Tibial artery (tissue), 4 donors: ENCODE measurements around the gene SLCO1B3.
A peak's percentile ranks its signal among the peaks of the same experiment; 100 is the strongest.

Experiments used
- DNase-seq, 2 donors: peaks; one replicate each; pipeline ENCODE4 v3.0.0-alpha.2; 2019
- H3K27ac ChIP-seq, 2 donors: fragments of 200-600 bp; sonication (generic) in 1 of 2; 1 replicate in 1 of 2; 2 replicates in 1 of 2; pipeline ENCODE4 v1.5.1; 2018 to 2019; ENCODE audit warnings: mild to moderate bottlenecking in 1 of 2
- H3K27me3 ChIP-seq, 2 donors: fragments of 200-600 bp; sonication (generic) in 1 of 2; one replicate each; pipeline versions ENCODE4 v1.5.1 to v1.6.0; 2016 to 2019
- H3K36me3 ChIP-seq, 3 donors: fragments of 200-600 bp; sonication (generic) in 2 of 3; one replicate each; pipeline ENCODE4 v1.5.1; 2016 to 2019; ENCODE audit warnings: mild to moderate bottlenecking in 2 of 3
- H3K4me1 ChIP-seq, 4 donors: fragments of 200-600 bp; sonication (generic) in 2 of 4; 1 replicate in 3 of 4; 2 replicates in 1 of 4; pipeline ENCODE4 v1.5.1; 2016 to 2019
- H3K4me3 ChIP-seq, 2 donors: fragments of 200-600 bp; sonication (generic) in 1 of 2; 1 replicate in 1 of 2; 2 replicates in 1 of 2; pipeline ENCODE4 v1.5.1; 2018 to 2019; ENCODE audit warnings: mild to moderate bottlenecking in 2 of 2
- H3K9me3 ChIP-seq, 3 donors: fragments of 200-600 bp; sonication (generic) in 1 of 3; one replicate each; pipeline ENCODE4 v1.5.1; 2016 to 2019
- intact Hi-C: fragments of 100-400 bp; cut with DNase I; formaldehyde crosslinking; loops from one replicate; pipeline ENCODE4 v1.15.0; 2023; ENCODE audit warnings: low total_unique reads
- TF ChIP-seq, protein P1 (sequence below), 2 experiments: fragments of 200-600 bp in 1 of 2; fragments of 450-650 bp in 1 of 2; IDR thresholded peaks; one replicate each; pipeline ENCODE4 v1.5.1; 2017 to 2019; ENCODE audit warnings: antibody characterized with exemption in 2 of 2, mild to moderate bottlenecking in 1 of 2, moderate library complexity in 1 of 2

SLCO1B3 gene

GRCh38 chr12:20950248-20950647, 139.7 kb downstream of the SLCO1B3 start:
- no peaks in the 10 kb centered on the region for H3K36me3 ChIP-seq
- DNase-seq = no peak
- H3K4me1 ChIP-seq = no peaks in the 10 kb centered on the region
- H3K27me3 ChIP-seq = no peaks in the 10 kb centered on the region
- intact Hi-C loops = no loop called here
- H3K4me3 ChIP-seq = no peak overlapping the region
- no peak overlapping the region for H3K27ac ChIP-seq
- TF ChIP-seq, protein P1, sequence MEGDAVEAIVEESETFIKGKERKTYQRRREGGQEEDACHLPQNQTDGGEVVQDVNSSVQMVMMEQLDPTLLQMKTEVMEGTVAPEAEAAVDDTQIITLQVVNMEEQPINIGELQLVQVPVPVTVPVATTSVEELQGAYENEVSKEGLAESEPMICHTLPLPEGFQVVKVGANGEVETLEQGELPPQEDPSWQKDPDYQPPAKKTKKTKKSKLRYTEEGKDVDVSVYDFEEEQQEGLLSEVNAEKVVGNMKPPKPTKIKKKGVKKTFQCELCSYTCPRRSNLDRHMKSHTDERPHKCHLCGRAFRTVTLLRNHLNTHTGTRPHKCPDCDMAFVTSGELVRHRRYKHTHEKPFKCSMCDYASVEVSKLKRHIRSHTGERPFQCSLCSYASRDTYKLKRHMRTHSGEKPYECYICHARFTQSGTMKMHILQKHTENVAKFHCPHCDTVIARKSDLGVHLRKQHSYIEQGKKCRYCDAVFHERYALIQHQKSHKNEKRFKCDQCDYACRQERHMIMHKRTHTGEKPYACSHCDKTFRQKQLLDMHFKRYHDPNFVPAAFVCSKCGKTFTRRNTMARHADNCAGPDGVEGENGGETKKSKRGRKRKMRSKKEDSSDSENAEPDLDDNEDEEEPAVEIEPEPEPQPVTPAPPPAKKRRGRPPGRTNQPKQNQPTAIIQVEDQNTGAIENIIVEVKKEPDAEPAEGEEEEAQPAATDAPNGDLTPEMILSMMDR (IDR thresholded peaks at IDR 0.05) = peak in 1 of 2 experiments; percentile 29
- H3K9me3 ChIP-seq = no peaks in the 10 kb centered on the region

GRCh38 chr12:20963303-20963702, 152.8 kb downstream of the SLCO1B3 start:
- Histone ChIP-seq H3K36me3 (no peaks in the 10 kb centered on the region), H3K27me3 (no peaks in the 10 kb centered on the region), H3K27ac (no peak overlapping the region), H3K9me3 (no peaks in the 10 kb centered on the region), H3K4me1 (peaks cover 0 to 13% (median 2%) of the 10 kb centered on the region in 4 donors), H3K4me3 (no peak overlapping the region)
- intact Hi-C loops = no loop called here
- no peak for DNase-seq
- TF ChIP-seq, protein P1 (IDR thresholded peaks at IDR 0.05) = no peak

DNA sequence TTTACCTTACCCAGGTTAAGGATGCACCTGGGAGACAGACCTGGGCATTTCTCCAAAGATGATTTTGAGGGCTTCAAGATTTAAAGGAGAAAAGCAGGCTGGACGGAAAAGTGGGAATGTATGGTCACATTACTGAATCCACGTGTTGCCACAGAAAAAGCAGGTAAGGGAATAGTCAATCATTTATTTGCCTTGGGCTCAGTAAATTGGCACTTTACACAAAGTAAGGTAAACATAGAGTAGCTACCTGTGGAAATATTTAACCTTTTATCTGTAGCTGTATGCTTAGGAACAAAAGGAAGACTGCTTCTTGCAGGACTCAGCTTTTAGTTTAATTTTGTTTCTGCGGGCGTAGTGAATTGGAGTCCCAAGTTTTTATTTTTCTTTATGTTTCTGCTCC, 153.3 kb downstream of the SLCO1B3 start:
- TF ChIP-seq, protein P1 (IDR thresholded peaks at IDR 0.05) = no peak
- intact Hi-C loops = no loop called here
- H3K27ac ChIP-seq = no peak overlapping the region
- H3K4me3 ChIP-seq = no peak overlapping the region
- H3K9me3 ChIP-seq = no peaks in the 10 kb centered on the region
- DNase-seq = no peak
- no peaks in the 10 kb centered on the region for H3K27me3 ChIP-seq
- peaks cover 0 to 13% (median 2%) of the 10 kb centered on the region in 4 donors for H3K4me1 ChIP-seq
- no peaks in the 10 kb centered on the region for H3K36me3 ChIP-seq
